DMS53 treated with DMSO at 0.1 percent for 48 hours (cell line): ENCODE results near the gene MYO5A.
"Not testable (repeated sequence)": the region's sequence is repeated elsewhere in the genome, so short reads cannot be mapped to it uniquely, and the experiment has no call there.

Source experiments
- DNase-seq: peaks from one replicate; lab custom pipeline; 2025; ENCODE audit not compliant: unreplicated experiment; lab: John Stamatoyannopoulos, UW

MYO5A gene

DNA sequence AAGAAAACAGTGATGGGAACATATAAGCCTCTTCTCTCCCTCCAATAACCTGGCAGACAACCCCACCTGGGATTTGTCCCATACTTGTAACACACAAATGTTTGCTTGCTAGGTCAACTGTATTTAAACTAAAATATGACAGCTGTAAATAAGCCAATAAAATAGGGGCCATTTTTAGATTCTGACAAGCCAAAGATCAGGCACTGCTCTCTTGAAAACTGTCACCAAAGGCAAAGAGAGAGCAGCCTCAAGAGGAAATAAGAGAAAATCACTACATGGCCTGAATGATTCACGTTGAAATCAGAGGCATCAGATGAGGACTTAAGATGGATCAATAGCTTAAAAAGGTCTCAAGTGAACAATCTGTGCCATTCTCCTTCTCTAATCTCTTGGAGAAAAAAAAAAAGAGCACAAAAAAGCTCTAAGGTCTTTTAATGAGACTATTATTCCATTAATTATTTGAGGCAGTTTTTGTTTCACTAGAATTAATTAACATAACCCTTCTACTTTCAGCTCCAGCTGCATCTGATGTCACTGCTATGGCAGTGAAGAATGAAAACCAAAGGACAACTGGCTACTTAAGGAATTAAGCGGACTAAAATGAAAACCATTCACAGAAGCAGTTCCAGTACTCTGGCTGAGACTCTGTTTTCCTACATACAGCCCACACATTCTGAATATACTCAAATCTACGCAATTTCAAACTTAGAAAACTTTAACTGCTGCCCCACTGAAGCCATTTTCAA, 19.0 kb downstream of the MYO5A start:
- DNase-seq, result no peak

DNA sequence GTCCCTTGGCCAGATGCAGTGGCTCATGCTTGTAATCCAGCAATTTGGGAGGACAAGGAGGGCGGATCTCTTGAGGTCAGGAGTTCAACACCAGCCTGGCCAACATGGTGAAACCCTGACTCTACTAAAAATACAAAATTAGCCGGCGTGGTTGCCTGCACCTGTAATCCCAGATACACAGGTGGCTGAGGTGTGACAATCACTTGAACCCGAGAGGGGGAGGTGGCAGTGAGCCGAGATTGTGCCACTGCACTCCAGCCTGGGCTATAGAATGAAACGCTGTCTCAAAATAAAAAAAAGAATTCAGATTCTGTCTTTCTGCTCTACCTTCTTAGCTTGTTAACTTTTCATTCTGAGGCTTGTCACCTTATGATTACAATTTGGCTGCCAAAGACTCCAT, 22.1 kb downstream of the MYO5A start:
- DNase-seq, result no peak

DNA sequence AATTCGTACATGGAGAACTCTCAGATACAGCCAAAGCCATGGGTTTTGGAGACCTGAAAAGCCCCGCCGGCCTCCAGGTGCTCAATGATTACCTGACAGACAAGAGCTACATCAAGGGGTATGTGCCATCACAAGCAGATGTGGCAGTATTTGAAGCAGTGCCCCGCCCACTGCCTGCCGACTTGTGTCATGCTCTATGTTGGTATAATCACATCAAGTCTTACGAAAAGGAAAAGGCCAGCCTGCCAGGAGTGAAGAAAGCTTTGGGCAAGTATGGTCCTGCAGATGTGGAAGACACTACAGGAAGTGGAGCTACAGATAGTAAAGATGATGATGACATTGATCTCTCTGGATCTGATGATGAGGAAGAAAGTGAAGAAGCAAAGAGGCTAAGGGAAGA, 23.5 kb downstream of the MYO5A start:
- no peak for DNase-seq

DNA sequence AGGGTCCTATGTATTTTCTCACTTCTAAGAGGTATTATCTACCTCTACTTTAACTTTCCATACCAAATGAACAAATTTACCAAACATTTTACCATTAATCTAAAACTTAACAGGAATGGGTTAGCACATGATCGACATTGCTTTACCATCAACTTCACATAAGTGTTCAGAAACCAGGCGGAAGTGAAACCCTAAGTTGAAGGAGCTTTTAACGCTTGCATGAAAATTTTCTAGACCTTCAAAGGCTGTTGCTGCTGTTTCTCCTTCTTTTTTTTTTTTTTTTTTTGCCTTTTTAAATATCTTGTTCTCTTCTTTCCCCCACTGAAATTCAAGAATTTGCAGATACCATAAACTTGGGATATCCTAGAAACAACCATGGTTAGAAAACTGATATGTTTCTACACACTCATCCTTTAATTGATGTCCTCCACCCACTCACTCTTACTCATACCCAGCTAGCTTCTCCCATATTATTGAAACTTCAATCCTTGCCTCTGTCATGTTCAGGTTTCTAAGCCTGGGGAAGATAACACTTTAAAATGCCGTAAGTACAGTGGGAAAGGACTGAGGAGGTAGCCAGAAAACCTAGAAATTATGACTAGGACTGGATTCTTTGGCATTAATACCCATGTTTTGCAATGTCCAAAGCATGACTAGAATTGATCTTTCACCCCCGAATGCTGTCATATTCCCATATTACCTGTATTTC, 24.7 kb downstream of the MYO5A start:
- no peak for DNase-seq

DNA sequence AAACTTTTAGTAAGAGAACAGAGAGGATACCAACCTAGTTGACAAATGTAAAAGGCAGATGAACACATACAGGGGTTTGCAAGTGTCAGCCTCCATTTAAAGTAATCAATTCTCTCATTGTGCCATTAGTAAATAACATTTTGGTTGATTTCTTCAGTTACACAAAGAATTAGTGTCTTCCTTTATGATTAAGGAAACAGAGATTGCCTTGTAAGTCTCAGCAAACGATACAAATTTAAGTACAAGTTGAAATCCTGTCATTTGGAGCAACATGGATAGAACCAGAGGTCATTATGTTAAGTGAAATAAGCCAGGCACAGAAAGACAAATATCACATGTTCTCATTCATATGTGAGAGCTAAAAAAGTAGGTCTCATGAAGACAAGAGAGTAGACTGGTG, 26.1 kb downstream of the MYO5A start:
- no peak for DNase-seq

DNA sequence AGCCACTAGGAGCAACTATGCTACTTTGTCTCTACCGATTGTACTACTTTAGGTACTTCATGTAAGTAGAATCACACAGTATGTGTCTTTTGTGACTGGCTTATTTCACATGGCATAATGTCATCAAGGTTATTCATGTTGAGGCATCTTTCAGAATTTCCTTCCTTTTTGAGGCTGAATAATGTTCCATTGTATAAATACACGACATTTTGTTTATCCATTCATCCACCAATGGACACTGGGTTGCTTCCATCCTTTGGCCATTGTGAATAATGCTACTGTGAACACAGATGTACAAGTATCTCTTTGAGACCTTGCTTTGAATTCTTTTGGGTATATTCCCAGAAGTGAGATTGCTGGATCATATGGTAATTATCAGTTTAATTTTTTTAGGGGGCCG, 29.2 kb downstream of the MYO5A start:
- DNase-seq, result no peak

DNA sequence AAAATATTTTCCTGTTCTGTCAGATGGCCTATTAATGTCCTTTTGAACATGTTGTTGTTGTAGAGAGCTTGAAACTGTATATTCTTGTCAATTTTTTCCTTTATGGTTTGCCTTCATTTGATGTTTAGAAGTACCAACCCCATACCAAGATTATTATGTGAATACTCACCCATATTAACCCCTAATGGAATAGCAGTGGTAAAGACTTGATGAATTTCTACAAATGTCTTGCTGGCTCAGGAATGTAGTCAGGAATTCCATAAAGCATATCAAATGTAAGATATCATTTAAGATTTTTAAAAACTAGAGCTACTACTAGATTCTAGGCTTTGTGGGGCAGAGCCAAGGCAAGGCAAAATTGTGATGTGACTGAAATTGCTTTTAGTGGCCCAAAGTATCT, 30.0 kb downstream of the MYO5A start:
- no peak for DNase-seq

DNA sequence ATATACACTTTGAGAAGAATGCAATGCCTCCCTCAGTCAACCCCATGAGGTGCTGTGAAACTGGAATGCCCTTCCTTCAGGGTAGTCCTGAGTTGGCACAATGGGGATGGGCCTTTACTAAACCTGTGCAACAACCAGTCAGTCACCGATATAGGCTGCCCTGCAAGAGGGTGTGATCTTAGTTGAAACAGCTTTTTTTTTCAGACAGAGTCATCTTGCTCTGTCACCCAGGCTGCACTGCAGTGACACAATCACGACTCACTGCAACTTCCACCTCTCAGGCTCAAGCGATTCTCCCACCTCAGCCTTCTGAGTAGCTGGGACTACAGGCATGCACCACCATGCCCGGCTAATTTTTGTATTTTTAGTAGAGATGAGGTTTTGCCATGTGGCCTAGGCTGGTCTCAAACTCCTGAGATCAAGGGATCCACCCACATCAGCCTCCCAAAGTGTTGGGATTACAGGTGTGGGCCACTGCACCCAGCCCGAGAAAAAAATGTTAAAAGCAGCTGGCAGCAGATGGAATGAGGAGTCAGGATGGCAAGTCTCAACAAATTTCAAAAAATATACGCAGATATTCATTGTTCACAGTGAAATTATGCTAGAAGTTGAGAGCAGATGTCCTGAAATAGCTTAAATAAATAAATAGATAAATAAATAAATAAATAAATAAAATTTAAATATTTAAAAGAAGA, 31.8 kb downstream of the MYO5A start:
- DNase-seq, result no peak

DNA sequence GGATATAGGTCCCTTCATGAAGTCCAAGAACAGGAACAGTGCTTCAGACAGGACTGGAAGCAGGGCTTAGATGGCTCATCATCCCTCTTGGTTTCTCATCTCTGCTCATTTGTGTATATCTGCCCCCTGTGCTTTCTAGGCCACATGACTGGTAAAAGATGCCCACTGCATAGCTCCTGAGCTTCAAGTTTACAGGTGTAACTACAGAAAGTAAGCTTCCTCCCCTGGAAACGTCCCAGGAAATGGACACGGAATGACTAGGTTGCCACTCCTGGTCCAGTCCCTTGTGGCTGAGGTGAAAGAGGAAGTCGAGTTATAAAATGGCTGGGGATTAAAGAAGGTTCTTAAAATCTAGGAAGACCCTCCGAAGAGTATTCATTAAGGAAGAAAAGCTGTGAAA, 32.5 kb downstream of the MYO5A start:
- no peak for DNase-seq

DNA sequence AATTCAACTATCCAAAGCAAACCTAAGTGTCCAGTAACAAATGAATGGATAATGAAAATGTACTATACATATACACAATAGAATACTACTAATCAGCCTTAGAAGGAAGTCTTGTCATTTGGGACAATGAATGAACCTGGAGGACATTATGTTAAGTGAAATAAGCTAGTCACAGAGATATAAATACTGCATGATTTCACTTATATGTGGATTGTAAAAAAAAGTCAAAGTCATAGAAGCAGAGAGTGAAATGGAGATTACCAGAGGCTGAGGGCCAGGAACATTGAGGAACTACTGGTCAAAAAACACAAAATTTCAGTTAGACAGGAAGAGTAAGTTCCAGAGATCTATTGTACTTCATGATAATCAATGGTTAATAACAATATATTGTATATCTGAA, 33.6 kb downstream of the MYO5A start:
- DNase-seq, result no peak

DNA sequence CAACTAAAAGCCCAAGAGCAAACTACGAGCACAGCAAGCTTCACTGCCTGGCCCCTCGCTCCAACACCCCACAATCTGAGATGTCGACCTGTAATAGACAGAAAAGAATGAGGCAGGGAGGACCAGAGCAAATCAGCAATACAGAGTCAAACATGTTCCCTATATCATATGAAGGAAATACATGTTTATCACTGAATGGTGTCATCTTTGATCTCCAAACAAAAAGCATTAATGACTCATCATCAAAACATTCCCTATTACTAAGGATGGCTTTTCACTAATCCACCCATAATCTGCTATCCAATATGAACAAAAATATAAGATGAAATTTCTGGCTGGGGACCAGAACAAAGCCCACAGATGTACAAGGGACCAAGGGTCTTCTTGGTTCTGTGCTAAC, 34.7 kb downstream of the MYO5A start:
- DNase-seq, result no peak

DNA sequence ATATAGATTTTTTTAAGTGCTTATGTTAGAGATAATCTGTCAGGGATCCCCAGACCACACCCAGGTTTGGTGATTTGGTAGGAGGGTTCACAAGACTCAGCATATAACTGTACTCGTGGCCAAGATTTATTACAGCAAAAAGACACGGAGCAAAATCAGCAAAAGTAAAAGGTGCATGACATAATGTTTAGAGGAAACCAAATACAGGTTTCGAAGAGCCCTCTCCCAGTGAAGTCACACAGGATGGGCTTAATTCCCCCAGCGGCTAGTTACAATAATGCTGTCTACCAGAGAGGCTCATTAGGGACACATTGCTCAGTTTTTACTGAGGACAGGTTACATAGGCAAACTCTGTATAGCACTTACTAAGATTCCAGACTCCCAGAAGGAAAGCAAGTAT, 36.5 kb downstream of the MYO5A start:
- no peak for DNase-seq

DNA sequence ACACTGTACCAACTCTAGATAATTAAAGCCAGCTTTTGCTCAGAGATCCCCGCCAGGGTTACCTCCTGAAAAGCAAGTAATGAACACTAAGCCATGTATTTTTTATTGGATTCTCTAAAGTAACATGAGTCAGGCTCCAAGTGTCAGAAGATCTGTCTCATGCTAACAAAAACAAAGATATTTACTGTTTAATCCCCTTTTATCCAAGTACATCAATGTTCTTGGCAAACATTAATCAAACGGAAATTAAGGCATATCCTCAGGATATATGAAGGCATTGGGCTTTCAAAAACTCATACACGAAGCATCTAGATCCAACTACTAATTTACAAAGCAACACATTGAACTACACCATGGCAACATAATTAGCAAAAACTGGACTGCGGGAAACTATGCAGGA, 37.2 kb downstream of the MYO5A start:
- no peak for DNase-seq

DNA sequence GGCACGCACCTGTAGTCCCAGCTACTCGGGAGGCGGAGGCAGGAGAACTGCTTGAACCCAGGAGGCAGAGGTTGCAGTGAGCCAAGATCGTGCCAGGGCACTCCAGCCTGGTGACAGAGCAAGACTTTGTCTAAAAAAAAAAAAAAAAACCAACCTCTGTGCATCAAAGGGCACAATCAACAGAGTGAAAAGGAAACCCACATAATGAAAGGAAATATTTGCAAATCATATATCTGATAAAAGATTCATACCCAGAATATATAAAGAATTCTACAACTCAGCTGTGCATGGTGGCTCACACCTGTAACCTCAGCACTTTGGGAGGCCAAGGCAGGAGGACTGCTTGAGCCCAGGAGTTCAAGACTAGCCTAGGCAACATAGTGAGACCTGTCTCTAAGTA, 39.2 kb downstream of the MYO5A start:
- DNase-seq, result not testable (repeated sequence)

DNA sequence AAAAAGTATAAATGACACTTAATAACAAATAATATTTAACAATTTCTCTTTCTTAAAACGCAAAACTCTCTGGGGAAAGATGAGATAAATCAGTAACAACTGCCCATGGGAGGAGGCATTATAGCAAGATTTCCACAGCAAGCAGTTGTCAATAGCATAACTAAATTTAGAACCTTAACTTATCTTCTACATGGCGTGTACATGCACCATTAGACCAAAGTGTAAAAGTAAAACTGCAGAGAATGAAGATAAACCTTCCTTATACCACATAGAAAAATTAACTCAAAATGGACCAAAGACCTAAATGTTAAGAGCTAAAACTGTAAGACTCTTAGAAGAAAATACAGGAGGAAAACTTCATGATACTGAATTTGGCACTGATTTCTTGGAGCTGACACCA, 39.9 kb downstream of the MYO5A start:
- no peak for DNase-seq

DNA sequence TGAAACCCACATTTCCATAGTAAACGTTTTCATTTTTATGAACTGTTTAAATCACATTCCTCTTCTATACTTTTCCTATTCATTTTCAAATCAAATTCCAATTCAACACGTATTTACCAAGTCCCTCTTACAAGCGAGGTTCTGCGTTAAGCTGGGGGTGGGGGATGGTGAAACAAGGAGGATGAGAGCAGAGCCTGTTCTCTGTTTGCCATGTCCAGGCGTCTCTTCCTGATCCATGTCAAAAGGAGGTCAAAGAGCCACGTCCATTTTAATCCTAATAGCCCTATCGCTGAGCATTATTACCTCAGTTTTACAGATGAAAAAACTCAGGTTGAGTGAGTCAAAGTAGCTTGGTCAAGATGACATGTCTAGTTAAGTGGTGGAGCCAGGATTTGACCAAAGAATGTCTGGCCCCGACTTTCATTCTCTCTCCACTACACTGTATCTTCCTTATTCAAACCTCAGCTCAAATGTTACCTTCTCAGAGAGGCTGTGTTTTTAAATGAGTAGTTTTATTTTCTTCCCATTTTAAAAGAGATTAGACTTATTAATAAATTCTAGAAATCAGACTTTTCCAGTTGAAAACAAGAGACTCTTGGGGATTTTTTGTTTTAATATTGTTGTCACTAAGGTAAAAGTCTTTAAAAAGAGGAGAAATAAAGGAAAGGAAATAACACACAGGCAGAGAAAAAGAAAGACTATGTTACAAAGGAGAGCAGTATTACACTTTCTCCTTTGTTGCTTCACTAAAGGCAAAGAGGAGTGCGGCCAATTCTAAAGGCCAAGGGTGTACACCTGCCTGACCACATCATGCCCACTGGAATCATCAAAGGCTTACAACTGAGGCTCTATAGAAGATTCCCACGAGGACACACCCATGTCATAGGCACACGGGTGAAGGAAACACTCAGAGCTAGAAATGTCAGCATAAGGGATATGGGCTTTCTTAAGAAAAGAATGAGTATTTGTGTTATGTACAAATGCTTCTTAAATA, 42.4 kb downstream of the MYO5A start:
- no peak for DNase-seq

DNA sequence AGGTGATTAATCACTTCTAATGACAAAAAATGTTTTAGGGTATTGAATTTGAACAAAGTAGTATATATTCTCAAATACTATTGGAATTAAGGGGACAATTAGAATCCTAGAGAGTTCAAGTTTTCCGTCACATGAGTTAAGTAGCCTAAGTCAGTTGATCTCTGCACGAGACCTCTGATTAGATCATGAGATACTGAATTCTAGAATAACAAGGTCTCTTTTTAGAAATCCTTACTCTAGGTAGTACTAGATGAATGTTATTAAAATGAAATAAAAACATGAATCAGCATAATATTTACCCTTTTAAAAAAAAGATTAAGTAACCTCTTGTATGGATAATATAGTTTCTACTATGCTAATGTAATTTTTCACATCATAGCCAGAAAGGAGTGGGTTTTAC, 43.4 kb downstream of the MYO5A start:
- DNase-seq, result no peak

DNA sequence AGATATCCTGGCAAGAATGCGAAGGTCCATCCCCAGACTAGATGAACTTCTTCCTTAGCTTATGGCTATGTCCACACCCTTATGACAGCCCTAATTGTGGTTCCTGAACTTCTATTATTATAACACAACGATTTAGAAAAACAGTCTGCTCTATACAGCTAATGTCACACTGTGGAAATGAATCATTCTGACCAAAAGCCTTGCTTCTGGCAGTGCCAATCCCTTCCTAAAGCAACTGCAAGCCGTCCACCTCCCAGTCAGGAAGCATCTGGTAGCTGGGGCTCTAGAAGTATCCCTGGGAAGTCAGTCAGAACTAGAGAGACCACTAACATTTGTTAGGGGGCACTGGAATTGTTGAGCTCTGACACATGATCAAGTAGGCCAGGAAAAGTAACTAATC, 45.0 kb downstream of the MYO5A start:
- DNase-seq, result no peak

DNA sequence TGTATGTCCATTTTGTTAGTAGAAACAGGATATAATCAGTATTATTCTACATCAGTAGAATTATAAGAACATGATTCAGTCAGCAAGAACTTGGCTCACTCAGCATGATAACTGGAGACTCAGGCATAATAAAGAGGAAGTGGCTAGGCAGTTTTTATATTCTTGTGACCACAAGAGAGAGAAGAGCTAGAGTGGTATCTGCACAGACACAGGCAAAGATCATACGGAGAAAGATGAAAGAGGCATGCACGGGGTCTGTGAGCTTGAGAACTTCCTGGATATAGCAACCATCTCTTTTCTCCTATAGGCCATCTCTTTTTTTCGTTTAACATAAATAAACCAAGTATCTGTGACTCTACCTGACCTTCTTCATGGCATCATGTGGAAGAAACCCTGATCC, 46.8 kb downstream of the MYO5A start:
- DNase-seq, result no peak

DNA sequence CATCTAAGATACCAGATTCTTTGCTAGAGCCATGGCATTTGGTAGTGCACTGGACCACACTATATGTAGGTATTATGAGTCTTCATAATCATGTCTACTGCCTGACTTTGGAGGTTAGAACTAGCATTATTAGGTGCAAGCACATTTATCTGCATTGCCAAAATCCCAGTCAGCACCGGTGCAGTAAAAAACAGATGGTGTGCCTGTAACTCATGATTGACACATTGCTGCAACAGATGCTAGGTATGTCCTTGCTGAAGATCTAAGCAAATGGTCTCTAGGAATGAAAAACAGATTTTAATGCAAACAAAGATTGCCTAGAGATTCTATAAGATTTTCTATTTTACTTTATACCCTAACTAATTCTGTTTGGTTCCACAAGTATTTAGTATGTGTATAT, 47.7 kb downstream of the MYO5A start:
- no peak for DNase-seq

DNA sequence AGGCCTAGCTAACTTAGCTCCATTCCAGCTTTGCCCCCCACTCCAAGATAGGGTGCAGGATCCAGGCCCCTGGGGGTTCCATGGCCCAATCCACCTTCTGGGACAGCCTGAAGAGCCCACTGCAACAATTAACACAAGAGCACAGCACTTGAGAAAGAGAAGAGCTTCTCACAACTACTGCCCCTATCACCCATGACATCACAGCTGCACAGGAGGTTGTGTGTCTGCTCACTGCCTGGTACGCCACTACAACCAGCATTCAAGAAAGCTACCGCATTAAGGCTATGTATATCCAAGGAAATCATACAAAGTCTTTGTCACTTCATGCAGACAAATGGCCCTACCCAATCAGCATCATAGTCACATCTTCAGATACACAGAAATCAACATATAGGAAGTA, 62.0 kb downstream of the MYO5A start:
- no peak for DNase-seq
